Ishikawa (cell line): ENCODE results near the gene PRMT7.

Experiments used
- CEBPB ChIP-seq: IDR thresholded peaks from 2 replicates; pipeline ENCODE4 v1.6.1; 2012
- EGR1 ChIP-seq: IDR thresholded peaks from 2 replicates; pipeline ENCODE4 v1.6.1; 2012
- EP300 ChIP-seq: IDR thresholded peaks from 2 replicates; pipeline ENCODE4 v1.6.1; 2012; ENCODE audit warnings: borderline replicate concordance
- NFIC ChIP-seq: IDR thresholded peaks from 2 replicates; pipeline ENCODE4 v1.6.1; 2012
- RAD21 ChIP-seq: IDR thresholded peaks from 2 replicates; pipeline ENCODE4 v1.6.1; 2012; ENCODE audit warnings: low read depth
- TAF1 ChIP-seq: IDR thresholded peaks from 2 replicates; pipeline ENCODE4 v1.6.1; 2012; ENCODE audit warnings: low read depth, mild to moderate bottlenecking
- TF ChIP-seq, protein P1 (sequence below): IDR thresholded peaks from 2 replicates; pipeline ENCODE4 v1.6.1; 2012; ENCODE audit warnings: low read depth, mild to moderate bottlenecking

GRCh38 chr16:68283801-68284598 lies 26.8 kb upstream of the PRMT7 start:
- TF ChIP-seq CEBPB (no peak), EP300 (no peak), TAF1 (no peak), RAD21 (no peak), NFIC (no peak), EGR1 (no peak)
- TF ChIP-seq, protein P1, sequence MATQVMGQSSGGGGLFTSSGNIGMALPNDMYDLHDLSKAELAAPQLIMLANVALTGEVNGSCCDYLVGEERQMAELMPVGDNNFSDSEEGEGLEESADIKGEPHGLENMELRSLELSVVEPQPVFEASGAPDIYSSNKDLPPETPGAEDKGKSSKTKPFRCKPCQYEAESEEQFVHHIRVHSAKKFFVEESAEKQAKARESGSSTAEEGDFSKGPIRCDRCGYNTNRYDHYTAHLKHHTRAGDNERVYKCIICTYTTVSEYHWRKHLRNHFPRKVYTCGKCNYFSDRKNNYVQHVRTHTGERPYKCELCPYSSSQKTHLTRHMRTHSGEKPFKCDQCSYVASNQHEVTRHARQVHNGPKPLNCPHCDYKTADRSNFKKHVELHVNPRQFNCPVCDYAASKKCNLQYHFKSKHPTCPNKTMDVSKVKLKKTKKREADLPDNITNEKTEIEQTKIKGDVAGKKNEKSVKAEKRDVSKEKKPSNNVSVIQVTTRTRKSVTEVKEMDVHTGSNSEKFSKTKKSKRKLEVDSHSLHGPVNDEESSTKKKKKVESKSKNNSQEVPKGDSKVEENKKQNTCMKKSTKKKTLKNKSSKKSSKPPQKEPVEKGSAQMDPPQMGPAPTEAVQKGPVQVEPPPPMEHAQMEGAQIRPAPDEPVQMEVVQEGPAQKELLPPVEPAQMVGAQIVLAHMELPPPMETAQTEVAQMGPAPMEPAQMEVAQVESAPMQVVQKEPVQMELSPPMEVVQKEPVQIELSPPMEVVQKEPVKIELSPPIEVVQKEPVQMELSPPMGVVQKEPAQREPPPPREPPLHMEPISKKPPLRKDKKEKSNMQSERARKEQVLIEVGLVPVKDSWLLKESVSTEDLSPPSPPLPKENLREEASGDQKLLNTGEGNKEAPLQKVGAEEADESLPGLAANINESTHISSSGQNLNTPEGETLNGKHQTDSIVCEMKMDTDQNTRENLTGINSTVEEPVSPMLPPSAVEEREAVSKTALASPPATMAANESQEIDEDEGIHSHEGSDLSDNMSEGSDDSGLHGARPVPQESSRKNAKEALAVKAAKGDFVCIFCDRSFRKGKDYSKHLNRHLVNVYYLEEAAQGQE, result no peak
